Measurements from ENCODE around the gene VANGL2.

DNA sequence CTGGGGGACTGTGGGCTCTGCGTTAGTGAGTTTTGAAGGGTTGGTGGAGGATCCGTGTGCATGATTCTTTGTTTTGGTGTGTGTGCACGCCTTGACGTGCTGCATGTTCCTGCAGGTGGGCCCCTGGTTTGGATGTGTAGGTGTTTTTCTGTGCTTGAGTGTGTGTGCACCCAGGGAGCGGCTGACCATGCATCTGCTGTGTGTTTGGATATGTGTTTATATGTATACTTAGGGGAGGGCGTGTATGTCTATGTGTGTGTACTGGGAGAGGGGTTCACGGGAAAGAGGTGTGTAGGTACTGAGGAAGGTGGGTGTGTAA, 1.1 kb downstream of the VANGL2 start:
- TF ChIP-seq, protein P1, sequence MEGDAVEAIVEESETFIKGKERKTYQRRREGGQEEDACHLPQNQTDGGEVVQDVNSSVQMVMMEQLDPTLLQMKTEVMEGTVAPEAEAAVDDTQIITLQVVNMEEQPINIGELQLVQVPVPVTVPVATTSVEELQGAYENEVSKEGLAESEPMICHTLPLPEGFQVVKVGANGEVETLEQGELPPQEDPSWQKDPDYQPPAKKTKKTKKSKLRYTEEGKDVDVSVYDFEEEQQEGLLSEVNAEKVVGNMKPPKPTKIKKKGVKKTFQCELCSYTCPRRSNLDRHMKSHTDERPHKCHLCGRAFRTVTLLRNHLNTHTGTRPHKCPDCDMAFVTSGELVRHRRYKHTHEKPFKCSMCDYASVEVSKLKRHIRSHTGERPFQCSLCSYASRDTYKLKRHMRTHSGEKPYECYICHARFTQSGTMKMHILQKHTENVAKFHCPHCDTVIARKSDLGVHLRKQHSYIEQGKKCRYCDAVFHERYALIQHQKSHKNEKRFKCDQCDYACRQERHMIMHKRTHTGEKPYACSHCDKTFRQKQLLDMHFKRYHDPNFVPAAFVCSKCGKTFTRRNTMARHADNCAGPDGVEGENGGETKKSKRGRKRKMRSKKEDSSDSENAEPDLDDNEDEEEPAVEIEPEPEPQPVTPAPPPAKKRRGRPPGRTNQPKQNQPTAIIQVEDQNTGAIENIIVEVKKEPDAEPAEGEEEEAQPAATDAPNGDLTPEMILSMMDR (IDR thresholded peaks at IDR 0.05), result no peak
- TF ChIP-seq, protein P2, sequence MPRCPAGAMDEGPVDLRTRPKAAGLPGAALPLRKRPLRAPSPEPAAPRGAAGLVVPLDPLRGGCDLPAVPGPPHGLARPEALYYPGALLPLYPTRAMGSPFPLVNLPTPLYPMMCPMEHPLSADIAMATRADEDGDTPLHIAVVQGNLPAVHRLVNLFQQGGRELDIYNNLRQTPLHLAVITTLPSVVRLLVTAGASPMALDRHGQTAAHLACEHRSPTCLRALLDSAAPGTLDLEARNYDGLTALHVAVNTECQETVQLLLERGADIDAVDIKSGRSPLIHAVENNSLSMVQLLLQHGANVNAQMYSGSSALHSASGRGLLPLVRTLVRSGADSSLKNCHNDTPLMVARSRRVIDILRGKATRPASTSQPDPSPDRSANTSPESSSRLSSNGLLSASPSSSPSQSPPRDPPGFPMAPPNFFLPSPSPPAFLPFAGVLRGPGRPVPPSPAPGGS (IDR thresholded peaks at IDR 0.05), result no peak
- TF ChIP-seq, protein P3, sequence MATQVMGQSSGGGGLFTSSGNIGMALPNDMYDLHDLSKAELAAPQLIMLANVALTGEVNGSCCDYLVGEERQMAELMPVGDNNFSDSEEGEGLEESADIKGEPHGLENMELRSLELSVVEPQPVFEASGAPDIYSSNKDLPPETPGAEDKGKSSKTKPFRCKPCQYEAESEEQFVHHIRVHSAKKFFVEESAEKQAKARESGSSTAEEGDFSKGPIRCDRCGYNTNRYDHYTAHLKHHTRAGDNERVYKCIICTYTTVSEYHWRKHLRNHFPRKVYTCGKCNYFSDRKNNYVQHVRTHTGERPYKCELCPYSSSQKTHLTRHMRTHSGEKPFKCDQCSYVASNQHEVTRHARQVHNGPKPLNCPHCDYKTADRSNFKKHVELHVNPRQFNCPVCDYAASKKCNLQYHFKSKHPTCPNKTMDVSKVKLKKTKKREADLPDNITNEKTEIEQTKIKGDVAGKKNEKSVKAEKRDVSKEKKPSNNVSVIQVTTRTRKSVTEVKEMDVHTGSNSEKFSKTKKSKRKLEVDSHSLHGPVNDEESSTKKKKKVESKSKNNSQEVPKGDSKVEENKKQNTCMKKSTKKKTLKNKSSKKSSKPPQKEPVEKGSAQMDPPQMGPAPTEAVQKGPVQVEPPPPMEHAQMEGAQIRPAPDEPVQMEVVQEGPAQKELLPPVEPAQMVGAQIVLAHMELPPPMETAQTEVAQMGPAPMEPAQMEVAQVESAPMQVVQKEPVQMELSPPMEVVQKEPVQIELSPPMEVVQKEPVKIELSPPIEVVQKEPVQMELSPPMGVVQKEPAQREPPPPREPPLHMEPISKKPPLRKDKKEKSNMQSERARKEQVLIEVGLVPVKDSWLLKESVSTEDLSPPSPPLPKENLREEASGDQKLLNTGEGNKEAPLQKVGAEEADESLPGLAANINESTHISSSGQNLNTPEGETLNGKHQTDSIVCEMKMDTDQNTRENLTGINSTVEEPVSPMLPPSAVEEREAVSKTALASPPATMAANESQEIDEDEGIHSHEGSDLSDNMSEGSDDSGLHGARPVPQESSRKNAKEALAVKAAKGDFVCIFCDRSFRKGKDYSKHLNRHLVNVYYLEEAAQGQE (IDR thresholded peaks at IDR 0.05), result no peak
- no peak for TF ChIP-seq CEBPB (IDR thresholded peaks at IDR 0.05)
- TF ChIP-seq, protein P4, sequence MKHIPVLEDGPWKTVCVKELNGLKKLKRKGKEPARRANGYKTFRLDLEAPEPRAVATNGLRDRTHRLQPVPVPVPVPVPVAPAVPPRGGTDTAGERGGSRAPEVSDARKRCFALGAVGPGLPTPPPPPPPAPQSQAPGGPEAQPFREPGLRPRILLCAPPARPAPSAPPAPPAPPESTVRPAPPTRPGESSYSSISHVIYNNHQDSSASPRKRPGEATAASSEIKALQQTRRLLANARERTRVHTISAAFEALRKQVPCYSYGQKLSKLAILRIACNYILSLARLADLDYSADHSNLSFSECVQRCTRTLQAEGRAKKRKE (CRISPR knock-in tag; IDR thresholded peaks at IDR 0.05; ENCODE audit: low read depth), result no peak
- no peak for TF ChIP-seq CHD2 (IDR thresholded peaks at IDR 0.05; ENCODE audit: low read length, partially characterized antibody)
- no peak for TF ChIP-seq ESRRA (IDR thresholded peaks at IDR 0.05; ENCODE audit: borderline replicate concordance, low read length)
- no peak for TF ChIP-seq EP300 (IDR thresholded peaks at IDR 0.05)
- TF ChIP-seq BHLHE40 (IDR thresholded peaks at IDR 0.05; ENCODE audit: low read depth, low read length), result no peak

All from A549 (cell line).